Upper lobe of right lung (tissue), 1 donor: ENCODE measurements around the gene PKD1L1. TPM values are rescaled to one million over a fixed set of nuclear protein-coding genes. Genes with fewer than 3 reads are reported as not detected.

Experiments
- ATAC-seq: fragments of 200-7000 bp; cut with Tn5 transposase; one replicate; pipeline ENCODE4 v1.9.1; 2020; ENCODE audit warnings: mild to moderate bottlenecking, moderate library complexity
- DNase-seq: peaks from one replicate; pipeline ENCODE4 v3.0.0-alpha.2; 2020
- H3K27ac ChIP-seq: fragments of 200-600 bp; one replicate; pipeline ENCODE4 v1.8.0; 2022
- H3K27me3 ChIP-seq: fragments of 200-600 bp; one replicate; pipeline ENCODE4 v1.8.0; 2022; ENCODE audit warnings: mild to moderate bottlenecking
- H3K36me3 ChIP-seq: fragments of 200-600 bp; one replicate; pipeline ENCODE4 v1.8.0; 2022
- H3K4me1 ChIP-seq: fragments of 200-600 bp; one replicate; pipeline ENCODE4 v1.8.0; 2022
- H3K4me3 ChIP-seq: fragments of 200-600 bp; one replicate; pipeline ENCODE4 v1.8.0; 2022; ENCODE audit warnings: mild to moderate bottlenecking
- H3K9me3 ChIP-seq: fragments of 200-600 bp; one replicate; pipeline ENCODE4 v1.8.0; 2022
- CTCF ChIP-seq: fragments of 200-600 bp; IDR thresholded peaks from one replicate; pipeline ENCODE4 v1.8.0; 2022; ENCODE audit warnings: antibody characterized with exemption
- intact Hi-C: fragments of 100-400 bp; cut with DNase I; formaldehyde crosslinking; loops from one replicate; pipeline ENCODE4 v1.11.0; 2022
- total RNA-seq: library from RNA; stranded (reverse); fragmentation: NEBNext Ultra II Directional; extraction: Animal tissue kit (Norgen Biotek cat#: 25700); gene quantifications from one replicate; pipeline ENCODE4 v1.2.1, GENCODE V29; 2021
- donor health status: DM: no; HTN: yes; CAD: no; lungs with severe emphysema.

PKD1L1 gene
- total RNA-seq, 1 donor from 2014 or later = 1.0 TPM

GRCh38 chr7:47764746-47765145, 183.5 kb downstream of the PKD1L1 start:
- H3K4me1 ChIP-seq = no peaks in the 10 kb centered on the region
- no peak overlapping the region for H3K4me3 ChIP-seq
- no peaks in the 10 kb centered on the region for H3K27me3 ChIP-seq
- intact Hi-C loops = no loop called here
- no peak overlapping the region for H3K27ac ChIP-seq
- H3K36me3 ChIP-seq = no peaks in the 10 kb centered on the region
- H3K9me3 ChIP-seq = no peaks in the 10 kb centered on the region
- TF ChIP-seq CTCF = no peak
- ATAC-seq = no peak
- no peak for DNase-seq

GRCh38 chr7:47763063-47763974, 184.9 kb downstream of the PKD1L1 start:
- Histone ChIP-seq H3K27ac (no peak overlapping the region), H3K4me3 (no peak overlapping the region), H3K4me1 (no peaks in the 10 kb centered on the region), H3K36me3 (no peaks in the 10 kb centered on the region), H3K27me3 (no peaks in the 10 kb centered on the region), H3K9me3 (no peaks in the 10 kb centered on the region)
- TF ChIP-seq CTCF = no peak
- intact Hi-C loops = no loop called here
- DNase-seq = no peak
- ATAC-seq = peak; percentile 33

- intact Hi-C loops = no loop called here
- H3K4me1 ChIP-seq = no peaks in the 10 kb centered on the region
- no peak overlapping the region for H3K4me3 ChIP-seq
- no peaks in the 10 kb centered on the region for H3K36me3 ChIP-seq
- no peak for TF ChIP-seq CTCF
- H3K9me3 ChIP-seq = no peaks in the 10 kb centered on the region
- ATAC-seq = peak; percentile 12
- no peaks in the 10 kb centered on the region for H3K27me3 ChIP-seq
- H3K27ac ChIP-seq = no peak overlapping the region
- no peak for DNase-seq
Measured at GRCh38 chr7:47762746-47763062, 185.6 kb downstream of the PKD1L1 start.

- TF ChIP-seq CTCF = no peak
- Histone ChIP-seq H3K36me3 (no peaks in the 10 kb centered on the region), H3K27ac (no peak overlapping the region), H3K9me3 (no peaks in the 10 kb centered on the region), H3K27me3 (no peaks in the 10 kb centered on the region), H3K4me1 (peaks cover 3% of the 10 kb centered on the region), H3K4me3 (no peak overlapping the region)
- ATAC-seq = no peak
- DNase-seq = no peak
- intact Hi-C loops = no loop called here
Measured at GRCh38 chr7:47762207-47762606, 186.1 kb downstream of the PKD1L1 start.

GRCh38 chr7:47759056-47759706, 189.1 kb downstream of the PKD1L1 start:
- Histone ChIP-seq H3K27me3 (no peaks in the 10 kb centered on the region), H3K27ac (peak overlapping the region; percentile 77), H3K36me3 (no peaks in the 10 kb centered on the region), H3K4me1 (peaks cover 4% of the 10 kb centered on the region), H3K9me3 (no peaks in the 10 kb centered on the region), H3K4me3 (no peak overlapping the region)
- intact Hi-C loops = no loop called here
- TF ChIP-seq CTCF = no peak
- ATAC-seq = no peak
- no peak for DNase-seq
